CD8-positive, alpha-beta memory T cell (primary cell): ENCODE results near the gene PI3. TPM values are rescaled to one million over a fixed set of nuclear protein-coding genes. Genes with fewer than 3 reads are reported as not detected.
A peak's percentile ranks its signal among the peaks of the same experiment; 100 is the strongest.

Experiments
- CTCF ChIA-PET: fragments of 350-600 bp; sonication (Branson Sonifier 250); formaldehyde crosslinking; loops from one replicate; lab custom pipeline; 2021; ENCODE audit warnings: antibody characterized with exemption; lab: Charles Lee
- POLR2A ChIA-PET: fragments of 350-600 bp; sonication (Branson Sonifier 250); formaldehyde crosslinking; loops from one replicate; lab custom pipeline; 2021; ENCODE audit warnings: antibody characterized with exemption; lab: Charles Lee
- DNase-seq, 5 donors: peaks; one replicate each; pipeline versions ENCODE4 v3.0.0 to v3.0.0-alpha.2; 2020 to 2022; ENCODE audit warnings: mixed read lengths in 1 of 5
- H3K27ac ChIP-seq: one replicate; pipeline ENCODE4 v1.7.0; 2013; ENCODE audit warnings: low read depth, mild to moderate bottlenecking, low read length, moderate library complexity
- H3K27me3 ChIP-seq: 2 replicates; pipeline ENCODE4 v1.7.0; 2013; ENCODE audit warnings: low read length, mild to moderate bottlenecking; ENCODE audit not compliant: insufficient read depth, poor library complexity, severe bottlenecking
- H3K36me3 ChIP-seq: 2 replicates; pipeline ENCODE4 v1.7.0; 2013; ENCODE audit warnings: mild to moderate bottlenecking, low read length, moderate library complexity; ENCODE audit not compliant: insufficient read depth
- H3K4me1 ChIP-seq: 2 replicates; pipeline ENCODE4 v1.7.0; 2013; ENCODE audit warnings: mild to moderate bottlenecking, low read length, moderate library complexity; ENCODE audit not compliant: insufficient read depth
- H3K4me3 ChIP-seq: 2 replicates; pipeline ENCODE4 v1.7.0; 2013; ENCODE audit warnings: mild to moderate bottlenecking, low read length
- H3K9me3 ChIP-seq: 2 replicates; pipeline ENCODE4 v1.7.0; 2013; ENCODE audit warnings: mild to moderate bottlenecking, low read length
- H3K27ac Mint-ChIP-seq, 8 donors: one replicate each; pipeline ENCODE4 v1.8.0; 2020 to 2021; ENCODE audit warnings: mixed read lengths in 8 of 8, mild to moderate bottlenecking in 6 of 8, inconsistent platforms in 3 of 8, moderate library complexity in 3 of 8
- H3K27me3 Mint-ChIP-seq, 2 donors: one replicate each; pipeline ENCODE4 v1.8.0; 2020 to 2021; ENCODE audit warnings: mixed read lengths in 2 of 2, mild to moderate bottlenecking in 1 of 2, moderate library complexity in 1 of 2
- H3K36me3 Mint-ChIP-seq, 3 donors: one replicate each; pipeline ENCODE4 v1.8.0; 2020 to 2021; ENCODE audit warnings: mixed read lengths in 3 of 3, inconsistent platforms in 1 of 3, mild to moderate bottlenecking in 1 of 3
- H3K4me1 Mint-ChIP-seq, 3 donors: one replicate each; pipeline ENCODE4 v1.8.0; 2020 to 2021; ENCODE audit warnings: mixed read lengths in 3 of 3, inconsistent platforms in 1 of 3, mild to moderate bottlenecking in 1 of 3
- H3K4me3 Mint-ChIP-seq, 7 donors: one replicate each; pipeline ENCODE4 v1.8.0; 2020 to 2021; ENCODE audit warnings: mixed read lengths in 7 of 7, mild to moderate bottlenecking in 6 of 7, moderate library complexity in 4 of 7, inconsistent platforms in 2 of 7
- H3K9me3 Mint-ChIP-seq, 5 donors: one replicate each; pipeline ENCODE4 v1.8.0; 2020 to 2022; ENCODE audit warnings: mixed read lengths in 5 of 5, mild to moderate bottlenecking in 3 of 5, moderate library complexity in 2 of 5, inconsistent platforms in 1 of 5
- polyA plus RNA-seq: library from polyadenylated mRNA; unstranded; fragments of 300-500 nt; fragmentation: Illumina TruSeq; gene quantifications from one replicate; pipeline ENCODE4 v1.2.3, GENCODE V29; 2021
- total RNA-seq, 2 experiments: library from RNA; stranded (reverse); gene quantifications; one replicate each; pipeline ENCODE4 v1.2.3, GENCODE V29; 2021

The PI3 gene
- total and polyA plus RNA-seq, 3 experiments from 2014 or later, result 0.42 TPM; not detected in 2

- no peak overlapping the region for H3K4me3 Mint-ChIP-seq
- DNase-seq, result no peak
- no peaks in the 10 kb centered on the region for H3K4me1 Mint-ChIP-seq
- H3K27me3 Mint-ChIP-seq, result peaks cover 47 to 78% of the 10 kb centered on the region in 2 donors
- peaks cover 0 to 27% (median 0%) of the 10 kb centered on the region in 3 donors for H3K36me3 Mint-ChIP-seq
- ChIA-PET CTCF (no interaction called here), POLR2A (no interaction called here)
- H3K4me3 ChIP-seq, result no peak overlapping the region
- H3K36me3 ChIP-seq, result no peaks in the 10 kb centered on the region
- H3K9me3 Mint-ChIP-seq, result peaks cover 26 to 50% (median 34%) of the 10 kb centered on the region in 5 donors
- H3K27me3 ChIP-seq, result no peaks in the 10 kb centered on the region
- H3K27ac ChIP-seq, result no peak overlapping the region
- no peak overlapping the region for H3K27ac Mint-ChIP-seq
- H3K9me3 ChIP-seq, result no peaks in the 10 kb centered on the region
- no peaks in the 10 kb centered on the region for H3K4me1 ChIP-seq
These were observed 9.8 kb upstream of the PI3 start for GRCh38 chr20:45164906-45165305.

- Histone ChIP-seq H3K4me1 (no peaks in the 10 kb centered on the region), H3K4me3 (no peak overlapping the region), H3K36me3 (no peaks in the 10 kb centered on the region), H3K27me3 (no peaks in the 10 kb centered on the region), H3K27ac (no peak overlapping the region), H3K9me3 (no peaks in the 10 kb centered on the region)
- POLR2A ChIA-PET, result no interaction called here
- no peaks in the 10 kb centered on the region for H3K36me3 Mint-ChIP-seq
- peaks cover 8 to 43% of the 10 kb centered on the region in 2 donors for H3K27me3 Mint-ChIP-seq
- peaks cover 0 to 2% (median 0%) of the 10 kb centered on the region in 5 donors for H3K9me3 Mint-ChIP-seq
- H3K4me1 Mint-ChIP-seq, result no peaks in the 10 kb centered on the region
- DNase-seq, result no peak
- CTCF ChIA-PET, result no interaction called here
- no peak overlapping the region for H3K4me3 Mint-ChIP-seq
- H3K27ac Mint-ChIP-seq, result no peak overlapping the region
These were observed 1.2 kb upstream of the PI3 start for GRCh38 chr20:45173522-45173921.

GRCh38 chr20:45176526-45177267 is 2.0 kb downstream of the PI3 start:
- Histone ChIP-seq H3K36me3 (no peaks in the 10 kb centered on the region), H3K27me3 (no peaks in the 10 kb centered on the region), H3K27ac (no peak overlapping the region), H3K4me3 (no peak overlapping the region), H3K9me3 (no peaks in the 10 kb centered on the region), H3K4me1 (no peaks in the 10 kb centered on the region)
- DNase-seq, result no peak
- no peaks in the 10 kb centered on the region for H3K9me3 Mint-ChIP-seq
- ChIA-PET POLR2A (no interaction called here), CTCF (no interaction called here)
- no peak overlapping the region for H3K4me3 Mint-ChIP-seq
- no peaks in the 10 kb centered on the region for H3K4me1 Mint-ChIP-seq
- H3K27ac Mint-ChIP-seq, result no peak overlapping the region
- H3K36me3 Mint-ChIP-seq, result no peaks in the 10 kb centered on the region
- peaks cover 5 to 22% of the 10 kb centered on the region in 2 donors for H3K27me3 Mint-ChIP-seq

GRCh38 chr20:45179166-45179565 is 4.5 kb downstream of the PI3 start:
- no peak overlapping the region for H3K4me3 ChIP-seq
- no peaks in the 10 kb centered on the region for H3K36me3 Mint-ChIP-seq
- no peaks in the 10 kb centered on the region for H3K36me3 ChIP-seq
- H3K4me3 Mint-ChIP-seq, result no peak overlapping the region
- no peak for DNase-seq
- H3K27ac Mint-ChIP-seq, result no peak overlapping the region
- no peaks in the 10 kb centered on the region for H3K9me3 Mint-ChIP-seq
- H3K4me1 ChIP-seq, result no peaks in the 10 kb centered on the region
- H3K4me1 Mint-ChIP-seq, result no peaks in the 10 kb centered on the region
- CTCF ChIA-PET, result no interaction called here
- no peak overlapping the region for H3K27ac ChIP-seq
- POLR2A ChIA-PET, result no interaction called here
- peaks cover 4 to 25% of the 10 kb centered on the region in 2 donors for H3K27me3 Mint-ChIP-seq
- H3K27me3 ChIP-seq, result no peaks in the 10 kb centered on the region
- H3K9me3 ChIP-seq, result no peaks in the 10 kb centered on the region

- POLR2A ChIA-PET, result no interaction called here
- H3K4me1 Mint-ChIP-seq, result no peaks in the 10 kb centered on the region
- no peak overlapping the region for H3K4me3 Mint-ChIP-seq
- Histone ChIP-seq H3K9me3 (no peaks in the 10 kb centered on the region), H3K27me3 (no peaks in the 10 kb centered on the region), H3K36me3 (no peaks in the 10 kb centered on the region), H3K27ac (no peak overlapping the region), H3K4me3 (no peak overlapping the region), H3K4me1 (no peaks in the 10 kb centered on the region)
- CTCF ChIA-PET, result no interaction called here
- no peaks in the 10 kb centered on the region for H3K9me3 Mint-ChIP-seq
- no peak for DNase-seq
- peak overlapping the region in 1 of 8 donors; percentile 76 for H3K27ac Mint-ChIP-seq
- no peaks in the 10 kb centered on the region for H3K36me3 Mint-ChIP-seq
- peaks cover 3 to 6% of the 10 kb centered on the region in 2 donors for H3K27me3 Mint-ChIP-seq
These were observed 6.9 kb downstream of the PI3 start for GRCh38 chr20:45181639-45182038.

GRCh38 chr20:45183084-45183483 is 8.4 kb downstream of the PI3 start:
- H3K4me3 ChIP-seq, result no peak overlapping the region
- H3K27ac ChIP-seq, result no peak overlapping the region
- Mint-ChIP-seq H3K27ac (no peak overlapping the region), H3K4me3 (no peak overlapping the region), H3K9me3 (no peaks in the 10 kb centered on the region), H3K36me3 (no peaks in the 10 kb centered on the region), H3K4me1 (no peaks in the 10 kb centered on the region), H3K27me3 (peaks cover 3 to 6% of the 10 kb centered on the region in 2 donors)
- DNase-seq, result no peak
- no peaks in the 10 kb centered on the region for H3K4me1 ChIP-seq
- no peaks in the 10 kb centered on the region for H3K27me3 ChIP-seq
- ChIA-PET POLR2A (no interaction called here), CTCF (no interaction called here)
- H3K36me3 ChIP-seq, result no peaks in the 10 kb centered on the region
- H3K9me3 ChIP-seq, result no peaks in the 10 kb centered on the region

- H3K4me1 Mint-ChIP-seq, result no peaks in the 10 kb centered on the region
- peaks cover 11 to 12% of the 10 kb centered on the region in 2 donors for H3K27me3 Mint-ChIP-seq
- CTCF ChIA-PET, result no interaction called here
- Histone ChIP-seq H3K36me3 (no peaks in the 10 kb centered on the region), H3K9me3 (no peaks in the 10 kb centered on the region), H3K27ac (no peak overlapping the region), H3K27me3 (no peaks in the 10 kb centered on the region), H3K4me3 (no peak overlapping the region), H3K4me1 (no peaks in the 10 kb centered on the region)
- H3K36me3 Mint-ChIP-seq, result no peaks in the 10 kb centered on the region
- POLR2A ChIA-PET, result no interaction called here
- no peak overlapping the region for H3K27ac Mint-ChIP-seq
- H3K4me3 Mint-ChIP-seq, result no peak overlapping the region
- H3K9me3 Mint-ChIP-seq, result no peaks in the 10 kb centered on the region
- no peak for DNase-seq
These were observed 13.0 kb downstream of the PI3 start for GRCh38 chr20:45187693-45188092.

- CTCF ChIA-PET, result interaction anchor here (0.6 kb wide), 1 partner anchor 264 kb away, joined by 3 read pairs; no protein-coding TSS in a partner anchor
- no peak overlapping the region for H3K4me3 ChIP-seq
- no peaks in the 10 kb centered on the region for H3K4me1 ChIP-seq
- Mint-ChIP-seq H3K36me3 (no peaks in the 10 kb centered on the region), H3K27me3 (peaks cover 12 to 15% of the 10 kb centered on the region in 2 donors), H3K4me1 (no peaks in the 10 kb centered on the region), H3K27ac (no peak overlapping the region), H3K9me3 (no peaks in the 10 kb centered on the region), H3K4me3 (no peak overlapping the region)
- H3K27me3 ChIP-seq, result no peaks in the 10 kb centered on the region
- H3K36me3 ChIP-seq, result no peaks in the 10 kb centered on the region
- DNase-seq, result no peak
- H3K27ac ChIP-seq, result no peak overlapping the region
- POLR2A ChIA-PET, result no interaction called here
- H3K9me3 ChIP-seq, result no peaks in the 10 kb centered on the region
These were observed 14.4 kb downstream of the PI3 start for GRCh38 chr20:45189067-45189609.
